Myocyte (in vitro differentiated cells): ENCODE results near the gene PTX4. TPM values are rescaled to one million over a fixed set of nuclear protein-coding genes. Genes with fewer than 3 reads are reported as not detected.
"Not testable (repeated sequence)": the region's sequence is repeated elsewhere in the genome, so short reads cannot be mapped to it uniquely, and the experiment has no call there.

Experiments used
- DNase-seq: peaks from one replicate; pipeline ENCODE4 v3.0.0-alpha.2; 2012; ENCODE audit warnings: low read depth
- total RNA-seq: library from RNA; depleted of rRNA; stranded (reverse); fragments of >200 nt; gene quantifications from 2 replicates; pipeline ENCODE4 v1.2.3, GENCODE V29; 2014

Gene PTX4
- total RNA-seq, 1 donor from 2014 or later = not detected

- DNase-seq = no peak
Measured at GRCh38 chr16:1487395-1488053, 1.2 kb downstream of the PTX4 start.

- DNase-seq = no peak
Measured at GRCh38 chr16:1486551-1487390, 2.0 kb downstream of the PTX4 start.

GRCh38 chr16:1485847-1486496 is 2.8 kb downstream of the PTX4 start:
- DNase-seq = no peak

- no peak for DNase-seq
Measured at GRCh38 chr16:1481906-1482835, 6.6 kb downstream of the PTX4 start.

- DNase-seq = not testable (repeated sequence)
Measured at GRCh38 chr16:1478937-1479336, 9.8 kb downstream of the PTX4 start.

GRCh38 chr16:1477033-1477432 is 11.7 kb downstream of the PTX4 start:
- DNase-seq = no peak

GRCh38 chr16:1475552-1476114 is 13.1 kb downstream of the PTX4 start:
- DNase-seq = no peak

- DNase-seq = peak; percentile 85
Measured at GRCh38 chr16:1474796-1475551, 13.8 kb downstream of the PTX4 start, which contains the start of gene CLCN7. Gene CLCN7, minus strand, starts transcription at chr16:1475028. Its CDS starts 54 bp downstream, at chr16:1474974.

- no peak for DNase-seq
Measured at GRCh38 chr16:1474082-1474795, 14.5 kb downstream of the PTX4 start.

GRCh38 chr16:1472974-1473373 is 15.8 kb downstream of the PTX4 start:
- no peak for DNase-seq

- DNase-seq = no peak
Measured at GRCh38 chr16:1471569-1472194, 17.1 kb downstream of the PTX4 start.

GRCh38 chr16:1470481-1471251 is 18.1 kb downstream of the PTX4 start:
- DNase-seq = peak; percentile 31

- no peak for DNase-seq
Measured at GRCh38 chr16:1469693-1470201, 19.0 kb downstream of the PTX4 start.

- DNase-seq = not testable (repeated sequence)
Measured at GRCh38 chr16:1469141-1469540, 19.6 kb downstream of the PTX4 start.

GRCh38 chr16:1468426-1468810 is 20.3 kb downstream of the PTX4 start:
- no peak for DNase-seq

- no peak for DNase-seq
Measured at GRCh38 chr16:1466968-1467521, 21.7 kb downstream of the PTX4 start.

GRCh38 chr16:1466054-1466453 is 22.7 kb downstream of the PTX4 start:
- DNase-seq = no peak
